Bladder microvascular endothelial cell (primary cell): ENCODE data around the gene BMP5. TPM values are rescaled to one million over a fixed set of nuclear protein-coding genes. Genes with fewer than 3 reads are reported as not detected.

Experiments used
- total RNA-seq: library from RNA; depleted of rRNA; stranded (reverse); fragments of >200 nt; gene quantifications from 2 replicates; pipeline ENCODE4 v1.2.3, GENCODE V29; 2014

The BMP5 gene
- not detected in 2 replicates for total RNA-seq

DNA sequence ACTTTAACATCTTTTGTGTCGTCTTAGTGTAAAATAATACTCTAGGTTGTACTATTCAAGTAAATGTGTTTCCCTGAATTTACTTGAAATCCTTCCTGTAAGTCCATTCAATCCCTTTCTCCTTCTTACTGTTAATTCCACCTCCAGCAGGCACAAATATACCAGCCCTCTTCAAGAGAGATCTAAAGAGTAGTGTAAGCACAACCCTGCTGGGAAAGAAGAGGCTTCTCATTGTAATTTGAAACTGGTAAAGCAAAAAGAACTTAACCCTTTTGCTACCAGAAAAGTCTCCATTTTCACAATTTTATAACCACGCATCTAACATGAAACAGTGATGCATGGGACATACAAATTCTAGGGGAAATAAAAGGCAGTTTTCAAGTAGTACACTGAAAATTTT lies at the start of gene BMP5:
TSS of gene BMP5 (minus strand) at position 191 of the 400 bp plus-strand sequence. CDS start 725 bp downstream, outside the sequence.

